ENCODE measurements around the gene DRAXIN.

DNA sequence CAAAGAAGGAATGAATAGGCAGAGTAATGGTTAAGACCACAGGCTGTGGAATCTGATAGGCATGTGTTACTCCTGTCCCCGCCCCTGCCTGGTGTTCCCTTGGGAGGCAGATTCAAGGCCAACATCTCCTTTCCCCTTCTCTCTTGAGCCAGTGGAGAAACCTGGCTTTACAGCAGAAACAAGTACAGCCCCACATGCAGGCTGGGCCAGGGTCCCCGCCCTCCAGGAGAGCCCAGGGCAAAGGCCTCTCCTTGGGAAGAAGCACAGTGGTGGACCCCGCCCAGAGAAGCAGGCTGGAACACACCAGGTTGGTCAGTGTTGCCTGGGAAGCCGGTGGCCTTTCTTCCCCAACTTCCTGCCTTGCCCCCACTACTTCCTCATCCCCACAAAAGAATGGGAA is 77.3 kb downstream of the DRAXIN start:
- TF ChIP-seq, protein P1, sequence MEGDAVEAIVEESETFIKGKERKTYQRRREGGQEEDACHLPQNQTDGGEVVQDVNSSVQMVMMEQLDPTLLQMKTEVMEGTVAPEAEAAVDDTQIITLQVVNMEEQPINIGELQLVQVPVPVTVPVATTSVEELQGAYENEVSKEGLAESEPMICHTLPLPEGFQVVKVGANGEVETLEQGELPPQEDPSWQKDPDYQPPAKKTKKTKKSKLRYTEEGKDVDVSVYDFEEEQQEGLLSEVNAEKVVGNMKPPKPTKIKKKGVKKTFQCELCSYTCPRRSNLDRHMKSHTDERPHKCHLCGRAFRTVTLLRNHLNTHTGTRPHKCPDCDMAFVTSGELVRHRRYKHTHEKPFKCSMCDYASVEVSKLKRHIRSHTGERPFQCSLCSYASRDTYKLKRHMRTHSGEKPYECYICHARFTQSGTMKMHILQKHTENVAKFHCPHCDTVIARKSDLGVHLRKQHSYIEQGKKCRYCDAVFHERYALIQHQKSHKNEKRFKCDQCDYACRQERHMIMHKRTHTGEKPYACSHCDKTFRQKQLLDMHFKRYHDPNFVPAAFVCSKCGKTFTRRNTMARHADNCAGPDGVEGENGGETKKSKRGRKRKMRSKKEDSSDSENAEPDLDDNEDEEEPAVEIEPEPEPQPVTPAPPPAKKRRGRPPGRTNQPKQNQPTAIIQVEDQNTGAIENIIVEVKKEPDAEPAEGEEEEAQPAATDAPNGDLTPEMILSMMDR (IDR thresholded peaks at IDR 0.05; ENCODE audit: poor library complexity, severe bottlenecking) = no peak
- no peak for TF ChIP-seq RAD21 (conservative IDR thresholded peaks at IDR 0.05)
- no peak for TF ChIP-seq TAF1 (IDR thresholded peaks at IDR 0.05; ENCODE audit: low read depth)
- TF ChIP-seq EP300 (conservative IDR thresholded peaks at IDR 0.05; ENCODE audit: poor library complexity, severe bottlenecking) = no peak
- no peak for TF ChIP-seq POLR2AphosphoS5 (IDR thresholded peaks at IDR 0.05)
- no peak for TF ChIP-seq EZH2 (IDR thresholded peaks at IDR 0.05; ENCODE audit: borderline replicate concordance, insufficient read depth, low read length, poor library complexity, severe bottlenecking)
- TF ChIP-seq SMC3 (conservative IDR thresholded peaks at IDR 0.05; ENCODE audit: poor library complexity) = no peak

Data from neural cell (in vitro differentiated cells).